Activated CD4-positive, CD25-positive, alpha-beta regulatory T cell (primary cell): ENCODE data around the gene FGF14.

Source experiments
- DNase-seq, 4 experiments: peaks; one replicate each; lab custom pipeline; 2025; lab: John Stamatoyannopoulos, UW

The FGF14 gene

DNA sequence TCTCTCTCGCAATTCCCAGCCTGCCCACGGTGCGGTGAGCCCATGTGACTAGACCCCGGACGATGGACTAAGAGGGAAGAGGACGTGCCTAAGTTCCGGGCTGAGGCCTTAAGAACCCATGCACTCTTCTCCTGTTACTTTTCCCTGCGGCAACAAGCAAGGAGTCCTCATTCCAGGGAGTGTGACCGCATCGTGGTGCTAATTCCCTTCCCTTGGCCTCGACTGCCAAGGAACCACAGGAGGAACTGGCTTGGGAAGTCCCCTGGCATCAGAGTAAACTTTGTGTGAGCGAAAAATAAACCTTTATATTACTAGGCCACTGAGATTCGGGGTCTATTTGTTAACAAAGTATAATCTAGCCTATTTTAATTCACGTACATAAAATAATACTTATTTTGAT, 34.0 kb downstream of the FGF14 start:
- no peak for DNase-seq

DNA sequence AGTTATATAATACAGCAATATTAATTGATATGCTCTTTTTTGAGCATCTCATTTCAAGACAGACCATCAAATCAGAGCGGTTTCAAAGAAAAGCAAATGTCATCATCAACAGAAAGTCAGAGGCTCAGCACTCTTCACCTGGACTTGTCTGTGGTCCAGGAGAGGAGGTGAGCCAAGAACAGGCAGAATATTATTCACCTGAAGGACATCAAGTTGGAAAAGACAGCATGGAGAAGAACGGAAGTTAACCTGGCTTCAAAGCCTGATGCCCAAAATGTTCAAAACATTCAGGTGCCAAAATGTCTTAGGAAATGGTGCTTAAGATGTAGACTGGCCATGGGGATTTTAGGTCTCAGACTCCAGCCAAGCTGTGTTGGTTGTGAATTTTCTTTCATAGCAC, 40.7 kb downstream of the FGF14 start:
- no peak for DNase-seq

DNA sequence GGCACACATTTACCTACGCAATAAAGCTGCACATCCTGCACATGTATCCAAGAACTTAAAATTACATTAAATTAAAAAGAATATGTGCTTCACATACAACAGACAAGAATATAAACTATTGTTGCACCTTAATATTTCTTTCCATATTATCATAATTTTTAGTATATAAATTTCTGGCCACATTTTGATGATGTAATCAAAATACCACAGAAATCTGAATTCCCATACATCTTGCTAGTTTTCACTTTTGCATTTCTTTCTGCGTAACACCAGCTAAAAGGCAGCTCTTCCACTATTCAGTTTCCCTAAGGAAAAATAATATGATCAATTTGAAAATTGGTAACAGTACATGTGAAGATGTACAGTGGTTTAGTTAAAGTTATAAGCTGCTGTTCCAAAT, 42.6 kb downstream of the FGF14 start:
- DNase-seq, result no peak

DNA sequence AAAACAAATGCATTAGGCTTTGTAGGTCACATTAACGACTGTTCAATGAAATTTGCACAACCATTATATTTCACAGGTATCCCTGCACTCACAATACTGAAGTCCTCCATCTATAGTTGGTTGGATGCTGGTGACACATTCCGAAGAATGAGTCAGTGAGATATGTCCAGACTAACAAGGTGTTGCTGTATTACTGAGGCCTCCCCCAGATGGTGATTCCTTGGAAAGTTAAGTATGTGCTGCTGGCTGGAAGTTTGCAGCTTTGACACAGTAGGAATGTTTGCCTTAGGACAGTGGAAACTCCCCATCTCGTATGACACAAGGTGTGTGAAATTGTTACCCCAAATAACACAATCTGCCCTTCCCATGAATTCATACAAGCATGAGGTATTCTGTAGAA, 46.6 kb downstream of the FGF14 start:
- DNase-seq, result no peak

DNA sequence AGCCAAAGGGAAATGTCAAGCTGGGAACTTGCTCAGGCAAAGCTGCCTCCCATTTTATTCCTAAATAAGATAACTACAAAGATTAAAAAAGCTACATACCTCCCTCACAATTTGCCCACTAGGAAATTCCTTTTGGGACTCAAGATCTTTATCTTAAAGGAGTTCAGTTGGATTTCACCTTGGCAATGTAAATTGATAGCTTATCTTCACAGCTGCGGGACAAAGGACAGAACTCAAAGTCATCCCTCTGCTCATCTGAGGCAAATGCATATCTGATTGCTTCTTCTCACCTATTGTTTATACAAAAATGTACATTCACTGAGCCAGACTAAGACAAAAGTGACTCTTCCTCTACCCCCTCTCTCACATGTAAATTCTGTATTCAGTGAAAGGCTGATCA, 47.8 kb downstream of the FGF14 start:
- DNase-seq, result no peak

DNA sequence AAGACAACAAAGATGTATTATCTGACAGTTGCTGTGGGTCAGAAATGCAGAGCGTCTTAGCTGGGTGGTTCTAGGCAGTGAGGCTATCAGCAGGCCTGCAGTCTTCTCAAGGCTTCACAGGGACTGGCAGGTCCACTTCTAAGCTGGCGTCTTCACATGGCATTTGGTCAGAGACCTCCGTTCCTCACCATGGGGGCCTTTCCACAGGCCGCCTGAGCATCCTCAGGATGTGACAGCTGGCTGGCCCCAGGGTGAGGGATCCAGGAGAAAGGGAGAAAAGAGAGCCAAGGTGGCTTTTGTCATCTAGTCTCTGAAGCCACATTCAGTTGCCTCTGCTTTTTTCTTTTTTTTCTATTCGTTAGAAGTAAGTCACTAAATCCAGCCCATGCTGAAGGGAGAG, 50.3 kb downstream of the FGF14 start:
- DNase-seq, result no peak

DNA sequence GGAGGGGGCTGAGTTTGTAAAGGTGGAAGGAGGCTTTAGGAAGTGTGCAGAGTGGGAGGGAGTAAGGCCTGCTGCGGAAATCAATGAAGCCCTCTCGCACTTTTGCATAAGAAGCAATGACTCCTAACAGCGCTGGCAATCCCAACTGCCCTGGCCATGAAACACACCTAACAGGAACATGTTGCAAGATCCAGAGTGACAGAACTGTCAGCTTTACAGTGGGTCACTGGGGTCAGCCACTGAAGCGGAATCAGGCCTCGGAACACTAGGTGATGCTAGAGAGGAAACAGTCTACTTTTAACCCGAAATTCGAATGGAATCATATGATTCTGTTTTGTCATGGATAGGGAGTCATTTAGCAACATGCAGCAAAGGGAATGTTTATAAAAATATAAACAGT, 54.4 kb downstream of the FGF14 start:
- no peak for DNase-seq

DNA sequence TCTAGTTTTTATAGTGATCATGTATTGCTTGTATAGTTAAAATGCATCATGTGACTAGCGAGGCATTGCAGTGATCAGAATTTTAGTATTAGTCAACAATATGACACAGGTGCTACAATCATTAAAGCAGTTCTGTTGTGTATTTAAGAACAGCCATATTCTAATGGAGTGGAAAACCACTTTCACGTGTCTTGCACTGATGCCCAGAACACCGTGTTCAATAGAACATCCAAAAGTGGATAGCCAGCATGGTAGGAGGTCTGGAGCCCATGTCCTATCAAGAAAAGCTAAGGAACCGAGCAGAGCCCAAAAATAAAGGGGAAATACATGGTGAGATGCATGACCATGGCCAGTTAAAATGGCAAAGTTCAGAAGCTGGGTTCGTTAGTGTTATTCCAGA, 55.1 kb downstream of the FGF14 start:
- no peak for DNase-seq

DNA sequence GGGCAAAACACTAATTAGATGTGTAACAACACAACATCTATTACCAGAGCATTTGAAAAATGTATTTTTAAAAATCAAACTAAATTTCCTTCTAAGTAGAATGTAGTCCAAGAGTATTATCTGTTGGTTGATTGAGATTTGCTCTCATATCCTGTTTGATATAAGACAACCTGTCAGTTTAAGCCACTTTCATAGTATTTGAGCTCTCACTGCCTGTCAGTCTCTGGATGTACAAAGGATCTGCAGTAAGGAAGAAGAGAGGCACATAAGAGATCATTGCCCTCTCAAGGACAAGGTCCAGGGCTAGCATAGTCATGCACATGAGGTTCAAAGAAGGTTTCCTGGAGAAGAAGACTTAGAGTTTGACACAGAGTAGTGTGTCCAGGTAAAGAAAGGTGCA, 57.4 kb downstream of the FGF14 start:
- DNase-seq, result no peak

DNA sequence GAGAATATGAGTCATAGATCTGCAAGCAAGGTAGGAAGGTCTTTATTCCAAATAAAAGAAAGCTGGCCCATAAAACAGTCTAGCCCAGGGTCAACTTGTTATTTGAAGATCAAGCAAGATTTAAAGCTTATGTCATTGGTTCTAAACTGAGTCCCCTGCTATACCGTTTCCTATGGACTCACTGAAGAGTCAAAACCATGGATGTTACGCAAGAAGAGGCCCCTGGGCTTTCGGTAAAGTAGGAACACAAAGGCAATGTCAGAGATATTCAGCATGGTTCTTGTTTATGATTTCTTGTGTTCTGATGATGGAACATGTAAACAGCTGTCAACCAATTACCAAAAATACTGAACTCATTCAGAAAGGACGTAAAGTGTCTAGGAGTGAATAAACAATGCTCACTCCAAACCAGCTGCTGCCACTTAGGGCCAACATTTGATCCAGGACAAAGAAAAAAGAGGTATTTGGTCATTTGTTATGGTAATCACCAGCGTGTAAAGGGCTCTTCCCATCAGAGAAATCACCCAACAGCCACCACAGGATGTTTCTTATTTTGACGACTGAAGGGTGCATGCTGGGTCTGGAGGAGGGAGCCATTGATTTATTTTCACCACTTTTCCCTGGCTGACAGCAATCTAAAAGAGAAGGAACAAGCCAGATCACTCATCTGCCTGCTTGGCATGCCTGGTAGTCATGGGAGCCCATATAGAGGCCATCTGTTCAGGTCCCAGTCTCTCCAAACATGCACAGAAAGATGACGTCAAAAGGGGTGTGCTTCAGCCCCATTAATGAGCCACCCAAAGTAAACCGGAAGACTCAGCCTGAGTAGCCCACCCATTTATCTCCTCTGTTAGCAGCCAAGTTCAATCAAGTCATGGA, 68.3 kb downstream of the FGF14 start:
- DNase-seq, result no peak

DNA sequence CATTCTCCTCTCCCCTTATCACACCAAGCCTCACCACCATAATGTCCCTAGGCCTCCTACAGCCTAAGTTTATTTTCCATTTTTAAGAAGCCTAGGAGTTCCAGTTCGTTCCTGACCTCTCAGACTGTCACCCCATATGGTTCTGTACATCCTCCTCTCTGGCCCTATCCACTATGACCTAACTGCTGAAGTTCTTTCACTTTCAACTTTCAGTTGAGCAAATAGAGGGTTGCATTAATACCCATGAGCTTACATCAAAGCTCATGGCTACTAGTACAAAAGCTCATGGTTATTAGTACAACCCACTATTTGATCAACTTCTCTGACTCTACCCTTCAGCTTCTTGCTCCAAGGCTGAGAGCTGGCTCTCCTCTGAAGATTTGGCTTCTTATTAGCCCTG, 72.9 kb downstream of the FGF14 start:
- DNase-seq, result no peak

DNA sequence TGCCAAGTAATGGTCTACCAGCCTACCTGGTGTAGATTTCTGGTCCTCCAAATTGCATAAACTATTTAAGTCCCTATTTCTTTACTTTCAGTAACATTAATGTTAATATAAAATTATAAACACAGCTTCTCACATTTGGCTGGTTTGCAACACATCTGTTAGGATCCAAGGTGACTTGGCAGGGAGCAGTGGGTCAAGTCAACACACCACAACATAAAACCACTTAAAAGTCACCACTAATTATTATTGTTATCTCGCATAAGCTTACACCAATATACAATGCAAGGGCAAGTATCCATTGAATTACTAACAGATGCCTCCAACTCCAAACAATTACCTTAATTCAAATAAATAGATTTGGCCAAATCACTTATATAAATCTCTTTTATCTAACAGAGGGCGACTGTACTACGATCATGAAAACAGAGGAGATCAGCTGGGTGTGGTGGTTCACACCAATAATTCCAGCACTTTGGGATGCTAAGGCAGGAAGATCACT, 74.7 kb downstream of the FGF14 start:
- no peak for DNase-seq

DNA sequence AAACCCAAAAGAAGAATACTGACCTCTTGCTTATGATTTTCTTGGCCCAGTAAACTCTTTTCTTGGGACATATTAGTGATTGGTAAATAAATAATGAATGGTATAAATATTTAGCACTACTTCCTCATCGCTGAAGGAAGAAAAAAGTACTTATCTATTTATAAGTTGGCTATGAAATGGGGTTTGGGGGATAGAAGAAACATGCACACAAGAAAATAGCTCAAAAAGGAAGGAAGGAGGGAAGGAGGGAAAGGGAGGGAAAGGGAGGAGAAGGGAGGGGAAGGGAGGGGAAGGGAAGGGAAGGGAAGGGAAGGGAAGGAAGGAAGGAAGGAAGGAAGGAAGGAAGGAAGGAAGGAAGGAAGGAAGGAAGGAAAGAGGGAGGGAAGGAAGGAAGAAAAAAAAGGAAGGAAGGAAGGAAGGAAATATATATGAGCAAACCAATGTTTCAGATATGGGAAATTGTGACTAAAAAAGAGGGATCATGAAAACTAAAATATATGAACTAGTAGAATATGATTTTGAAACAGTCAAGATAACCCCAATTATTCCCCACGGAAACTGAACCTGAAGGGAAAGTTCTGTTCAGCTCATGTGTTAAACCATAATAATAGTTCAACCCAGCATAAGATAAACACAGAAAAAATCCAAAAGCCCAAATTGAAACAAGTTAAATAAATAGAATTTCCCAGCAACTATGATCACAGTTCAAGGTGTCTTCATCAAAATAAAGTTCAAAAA, 75.3 kb downstream of the FGF14 start:
- DNase-seq, result no peak

DNA sequence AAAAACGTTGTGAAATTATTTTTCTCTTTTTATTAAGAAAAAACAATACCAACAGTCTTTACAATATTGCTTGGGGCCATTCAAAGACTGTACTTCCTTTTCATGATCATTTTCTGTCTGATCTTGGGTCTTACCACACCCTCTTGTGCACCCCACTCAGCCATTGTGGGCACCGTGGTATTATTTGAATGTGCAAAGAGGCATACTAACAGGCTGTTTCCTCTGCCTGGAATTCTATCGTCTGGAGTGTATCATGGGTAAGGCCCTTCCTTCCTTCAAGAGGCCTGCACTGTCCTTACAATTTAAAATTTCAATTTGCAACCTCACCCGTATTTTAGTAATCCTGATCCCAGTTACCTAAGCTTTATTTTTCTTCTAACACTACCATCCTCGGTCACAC, 76.5 kb downstream of the FGF14 start:
- no peak for DNase-seq

DNA sequence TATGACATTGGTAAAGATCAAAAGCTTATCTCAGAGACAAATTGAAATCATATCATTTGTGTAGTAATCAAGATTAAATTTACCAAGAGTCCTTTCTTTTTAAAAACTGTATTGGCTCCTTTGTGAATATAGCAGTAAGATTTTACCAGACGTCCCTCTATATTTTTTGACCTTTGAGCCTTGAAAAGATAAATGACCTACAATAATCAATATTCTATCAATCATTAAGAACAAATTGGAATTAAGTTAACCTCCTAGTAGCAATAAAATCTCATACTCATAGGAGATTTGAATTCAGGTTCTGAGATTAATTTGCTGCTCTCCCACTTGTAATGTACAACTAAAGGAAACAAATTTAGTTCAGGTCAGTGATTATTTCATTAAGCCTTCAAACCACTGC, 78.3 kb downstream of the FGF14 start:
- no peak for DNase-seq

DNA sequence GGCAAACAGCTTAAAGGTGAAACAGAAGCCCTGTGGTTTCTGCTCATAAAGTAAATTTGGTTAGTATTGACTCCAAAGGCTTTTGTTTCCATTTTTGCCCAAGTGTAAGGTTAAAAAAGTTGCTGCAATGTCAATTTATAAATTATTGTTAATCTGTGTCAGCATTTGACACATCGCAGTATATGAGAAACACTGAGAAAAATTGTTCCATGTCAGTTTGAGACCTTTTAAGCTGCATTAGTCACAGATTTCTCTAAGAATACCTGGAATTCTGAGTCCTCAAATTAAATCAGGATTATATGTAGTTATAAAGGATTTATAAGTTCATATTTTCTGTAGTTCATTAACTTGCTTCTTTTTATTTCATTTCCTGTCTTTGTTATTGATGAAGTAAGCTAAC, 78.8 kb downstream of the FGF14 start:
- DNase-seq, result no peak

DNA sequence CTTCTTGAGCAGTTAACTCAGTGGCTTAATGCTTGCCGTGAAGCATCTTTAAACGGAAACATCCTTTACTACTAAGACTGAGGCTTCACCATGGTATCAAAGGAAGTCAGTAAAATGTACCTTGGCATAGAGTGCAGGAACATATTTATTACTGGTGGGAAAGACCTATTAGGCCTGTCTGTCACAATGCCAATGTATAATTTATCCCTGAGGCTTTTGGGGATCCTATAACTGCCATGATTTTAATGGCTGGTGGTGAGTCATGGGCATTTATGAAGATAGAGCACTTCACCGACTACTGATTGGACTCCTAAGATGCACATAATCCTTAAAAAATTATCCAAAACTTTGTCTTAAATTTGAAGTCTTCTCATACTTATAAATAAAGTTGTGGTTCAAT, 79.6 kb downstream of the FGF14 start:
- DNase-seq, result no peak

DNA sequence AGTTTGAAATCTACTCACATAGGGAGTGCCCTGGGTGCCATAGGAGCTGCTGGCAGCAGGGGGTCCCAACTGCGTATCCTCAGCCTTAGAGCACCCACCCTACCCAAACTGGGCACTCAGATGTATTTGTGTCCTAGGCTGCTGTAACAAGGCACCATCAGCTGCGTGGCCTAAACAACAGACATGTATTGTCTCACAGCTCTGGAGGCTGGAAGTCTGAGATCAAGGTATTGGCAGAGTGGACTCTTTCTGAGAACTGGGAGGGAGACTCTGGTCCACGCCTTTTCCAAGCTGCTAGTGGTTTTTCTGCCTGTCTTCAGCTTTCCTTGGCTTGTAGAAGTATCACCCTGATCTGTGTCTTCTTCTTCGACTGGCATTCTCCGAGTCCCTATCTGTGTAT, 83.6 kb downstream of the FGF14 start:
- DNase-seq, result no peak

DNA sequence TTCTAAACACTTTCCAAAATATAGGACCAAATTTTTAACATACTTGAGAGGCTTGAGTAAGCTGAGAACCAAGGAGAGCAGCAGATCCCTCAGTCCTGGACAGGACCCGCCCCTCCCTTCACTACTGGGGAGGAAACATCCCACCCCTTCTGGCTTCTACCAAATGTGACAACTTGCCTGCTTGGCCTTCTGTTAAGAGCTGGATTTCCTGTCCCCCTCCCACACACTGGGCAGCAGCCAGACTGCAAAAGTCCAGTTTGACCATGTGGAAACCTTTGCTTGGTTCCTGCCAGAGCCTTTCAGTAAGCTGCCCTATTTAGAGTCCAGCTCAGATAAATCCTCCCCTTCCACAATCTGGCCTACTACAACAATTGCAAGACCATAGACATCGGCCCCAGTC, 84.3 kb downstream of the FGF14 start:
- no peak for DNase-seq

DNA sequence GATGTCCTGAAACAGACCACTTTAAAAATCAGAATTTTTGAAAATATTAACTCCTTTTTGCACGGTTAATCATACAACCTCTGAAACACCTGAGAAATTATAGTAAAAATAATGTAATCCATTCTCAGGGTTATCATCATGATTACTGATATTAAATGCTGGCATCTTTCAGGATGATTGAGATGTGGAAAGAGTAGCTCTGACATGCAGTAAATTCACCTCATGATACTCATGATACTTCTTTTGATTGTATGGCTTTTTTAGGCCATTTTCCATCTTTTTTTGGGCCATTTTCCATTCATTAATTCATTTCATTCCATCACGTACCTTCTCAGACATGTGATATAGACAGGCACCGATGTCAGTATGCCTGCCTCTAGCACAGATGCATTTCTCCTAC, 85.1 kb downstream of the FGF14 start:
- no peak for DNase-seq

DNA sequence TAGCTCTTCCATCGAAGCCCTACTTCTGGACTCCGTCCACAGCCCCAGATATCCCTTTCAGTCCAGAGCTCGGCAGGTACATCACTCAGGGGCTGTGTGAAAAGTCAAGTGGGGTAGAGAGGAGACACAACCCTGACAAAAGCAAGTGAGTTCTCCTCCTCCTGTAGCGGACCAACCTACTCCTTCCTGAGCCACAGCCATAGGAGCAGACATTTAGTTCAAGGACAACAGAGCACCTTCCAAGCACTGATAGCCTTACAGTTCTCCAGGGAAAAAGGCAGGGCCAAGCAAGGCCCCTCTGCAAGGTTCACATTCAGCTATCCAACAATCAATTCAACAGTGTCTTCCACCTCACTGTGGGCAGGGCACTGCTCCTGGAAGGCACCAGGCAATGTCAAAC, 89.0 kb downstream of the FGF14 start:
- DNase-seq, result no peak

DNA sequence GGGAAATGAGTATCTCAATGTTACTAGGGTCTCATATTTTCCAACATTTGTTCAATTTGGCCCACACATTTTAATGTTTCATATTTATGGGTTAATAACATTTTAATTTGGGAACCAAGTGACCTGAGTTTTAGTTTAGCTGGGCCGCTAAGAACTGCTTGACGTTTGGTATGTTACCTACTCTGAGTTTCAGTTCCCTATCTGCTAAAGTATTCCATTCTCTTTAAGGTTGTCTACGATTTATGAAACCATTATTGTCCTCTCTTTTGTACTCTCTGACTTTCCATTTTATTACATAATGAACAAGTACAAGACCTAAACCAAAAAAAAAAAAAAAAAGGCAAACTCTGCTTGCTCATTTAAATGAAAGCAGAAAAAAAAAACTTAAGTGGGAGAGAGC, 89.9 kb downstream of the FGF14 start:
- DNase-seq, result no peak

DNA sequence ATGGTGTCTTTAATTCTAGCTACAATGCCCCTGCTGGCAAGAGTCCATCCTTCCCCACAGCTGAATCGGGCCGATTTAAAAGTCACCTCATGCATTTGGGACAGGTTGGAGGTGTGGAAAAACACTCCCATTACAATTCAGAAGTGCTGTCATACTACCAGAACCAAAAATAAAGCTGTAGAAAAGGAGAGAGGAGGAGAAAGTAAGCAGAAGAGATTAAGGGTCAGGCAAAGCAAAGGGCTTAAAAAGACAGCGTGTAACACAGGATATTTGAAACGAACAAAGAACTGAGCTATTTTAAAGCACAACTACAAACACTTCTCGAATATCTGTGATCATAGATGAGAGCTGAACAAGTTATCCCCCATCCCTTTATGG, 90.4 kb downstream of the FGF14 start:
- no peak for DNase-seq
